ENCODE measurements around the gene FTO. TPM values are rescaled to one million over a fixed set of nuclear protein-coding genes. Genes with fewer than 3 reads are reported as not detected.

Gene FTO
- total RNA-seq, 4 donors from 2014 or later, result 98.1 to 127 (median 109) TPM

- TF ChIP-seq POLR2A (IDR thresholded peaks at IDR 0.05) (no peak), EP300 (IDR thresholded peaks at IDR 0.05) (no peak), CTCF (IDR thresholded peaks at IDR 0.05) (no peak)
- H3K27ac ChIP-seq, result peak overlapping the region in 2 of 4 donors; percentile 1 to 33
- H3K36me3 ChIP-seq, result no peaks in the 10 kb centered on the region
- H3K9me3 ChIP-seq, result no peaks in the 10 kb centered on the region
- no peak overlapping the region for H3K4me3 ChIP-seq
- H3K27me3 ChIP-seq, result no peaks in the 10 kb centered on the region
- H3K4me1 ChIP-seq, result peaks cover 0 to 83% (median 7%) of the 10 kb centered on the region in 4 donors
- 49 to 66% methylated on average over 4 of the region's 4 CpGs for WGBS, 2 donors
- no peak for DNase-seq (ENCODE audit: low spot score in 2 of 2)
Observed at GRCh38 chr16:53768167-53768566, 64.2 kb downstream of the FTO start.

DNA sequence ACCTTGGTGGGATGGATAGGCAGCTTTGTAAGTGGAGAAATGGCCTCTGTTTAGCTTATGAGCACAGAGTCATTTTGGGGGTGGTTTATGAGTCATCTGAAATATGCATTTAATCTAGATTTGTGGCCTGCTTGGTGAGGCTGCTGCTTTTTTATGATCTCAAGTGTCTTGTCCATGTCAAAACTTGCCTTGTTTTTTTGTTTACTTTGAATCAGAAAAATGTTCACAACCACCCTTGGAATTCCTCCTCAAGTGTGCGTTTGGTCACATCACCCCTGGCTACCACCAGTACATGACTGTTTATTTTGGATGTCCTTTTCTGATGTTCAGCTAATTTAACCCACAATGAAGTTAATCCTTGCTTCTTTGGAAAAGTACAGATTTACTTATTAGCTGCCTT is 64.6 kb downstream of the FTO start:
- Histone ChIP-seq H3K27ac (peak overlapping the region in 2 of 4 donors; percentile 1 to 33), H3K27me3 (no peaks in the 10 kb centered on the region), H3K4me3 (no peak overlapping the region), H3K9me3 (no peaks in the 10 kb centered on the region), H3K4me1 (peaks cover 0 to 83% (median 7%) of the 10 kb centered on the region in 4 donors), H3K36me3 (no peaks in the 10 kb centered on the region)
- TF ChIP-seq EP300 (IDR thresholded peaks at IDR 0.05) (peak in 1 of 2 donors; percentile 26), POLR2A (IDR thresholded peaks at IDR 0.05) (no peak), CTCF (IDR thresholded peaks at IDR 0.05) (no peak)
- WGBS, 2 donors, result 23 to 27% methylated on average over 1 of the region's 1 CpG
- DNase-seq (ENCODE audit: low spot score in 2 of 2), result no peak

DNA sequence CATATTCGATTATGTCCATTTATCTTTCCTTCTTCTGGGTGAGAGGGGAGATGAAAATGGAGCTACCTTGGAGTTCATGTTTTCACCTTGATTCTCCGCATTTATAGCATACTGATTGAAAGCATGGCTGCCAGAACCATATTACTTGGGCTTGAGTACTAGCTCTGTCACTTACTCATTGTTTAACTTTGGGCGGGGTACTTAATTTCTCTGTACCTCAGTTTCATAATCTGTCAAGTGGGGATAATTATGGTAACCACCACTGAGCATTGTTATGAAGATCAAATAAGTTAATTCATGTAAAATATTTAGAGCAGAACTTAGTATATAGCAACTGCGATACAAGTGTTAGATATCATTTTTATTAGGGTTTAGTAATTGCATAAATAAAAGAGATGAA is 65.2 kb downstream of the FTO start:
- 90 to 91% methylated on average over 4 of the region's 4 CpGs for WGBS, 2 donors
- no peaks in the 10 kb centered on the region for H3K27me3 ChIP-seq
- TF ChIP-seq POLR2A (IDR thresholded peaks at IDR 0.05) (no peak), EP300 (IDR thresholded peaks at IDR 0.05) (no peak)
- no peak overlapping the region for H3K4me3 ChIP-seq
- H3K36me3 ChIP-seq, result no peaks in the 10 kb centered on the region
- H3K4me1 ChIP-seq, result peaks cover 0 to 83% (median 7%) of the 10 kb centered on the region in 4 donors
- H3K27ac ChIP-seq, result peak overlapping the region in 1 of 4 donors; percentile 1
- DNase-seq (ENCODE audit: low spot score in 2 of 2), result no peak
- no peaks in the 10 kb centered on the region for H3K9me3 ChIP-seq

- Histone ChIP-seq H3K27me3 (no peaks in the 10 kb centered on the region), H3K4me1 (peaks cover 0 to 87% (median 7%) of the 10 kb centered on the region in 4 donors), H3K27ac (no peak overlapping the region), H3K36me3 (no peaks in the 10 kb centered on the region), H3K4me3 (no peak overlapping the region), H3K9me3 (no peaks in the 10 kb centered on the region)
- TF ChIP-seq POLR2A (IDR thresholded peaks at IDR 0.05) (no peak), CTCF (IDR thresholded peaks at IDR 0.05) (no peak), EP300 (IDR thresholded peaks at IDR 0.05) (no peak)
- no peak for DNase-seq (ENCODE audit: low spot score in 2 of 2)
Observed at GRCh38 chr16:53769787-53770186, 65.8 kb downstream of the FTO start.

- Histone ChIP-seq H3K4me1 (peaks cover 0 to 96% (median 13%) of the 10 kb centered on the region in 4 donors), H3K36me3 (no peaks in the 10 kb centered on the region), H3K9me3 (no peaks in the 10 kb centered on the region), H3K27ac (no peak overlapping the region), H3K4me3 (no peak overlapping the region), H3K27me3 (no peaks in the 10 kb centered on the region)
- TF ChIP-seq EP300 (IDR thresholded peaks at IDR 0.05), result no peak
- no peak for TF ChIP-seq CTCF (IDR thresholded peaks at IDR 0.05)
- TF ChIP-seq POLR2A (IDR thresholded peaks at IDR 0.05), result no peak
- DNase-seq (ENCODE audit: low spot score in 2 of 2), result no peak
- WGBS, 2 donors, result 62 to 76% methylated on average over 4 of the region's 4 CpGs
Observed at GRCh38 chr16:53770641-53771040, 66.7 kb downstream of the FTO start.

Data from tibial nerve (tissue), 4 donors.